ENCODE measurements around the gene MOB3A.

Gene MOB3A

DNA sequence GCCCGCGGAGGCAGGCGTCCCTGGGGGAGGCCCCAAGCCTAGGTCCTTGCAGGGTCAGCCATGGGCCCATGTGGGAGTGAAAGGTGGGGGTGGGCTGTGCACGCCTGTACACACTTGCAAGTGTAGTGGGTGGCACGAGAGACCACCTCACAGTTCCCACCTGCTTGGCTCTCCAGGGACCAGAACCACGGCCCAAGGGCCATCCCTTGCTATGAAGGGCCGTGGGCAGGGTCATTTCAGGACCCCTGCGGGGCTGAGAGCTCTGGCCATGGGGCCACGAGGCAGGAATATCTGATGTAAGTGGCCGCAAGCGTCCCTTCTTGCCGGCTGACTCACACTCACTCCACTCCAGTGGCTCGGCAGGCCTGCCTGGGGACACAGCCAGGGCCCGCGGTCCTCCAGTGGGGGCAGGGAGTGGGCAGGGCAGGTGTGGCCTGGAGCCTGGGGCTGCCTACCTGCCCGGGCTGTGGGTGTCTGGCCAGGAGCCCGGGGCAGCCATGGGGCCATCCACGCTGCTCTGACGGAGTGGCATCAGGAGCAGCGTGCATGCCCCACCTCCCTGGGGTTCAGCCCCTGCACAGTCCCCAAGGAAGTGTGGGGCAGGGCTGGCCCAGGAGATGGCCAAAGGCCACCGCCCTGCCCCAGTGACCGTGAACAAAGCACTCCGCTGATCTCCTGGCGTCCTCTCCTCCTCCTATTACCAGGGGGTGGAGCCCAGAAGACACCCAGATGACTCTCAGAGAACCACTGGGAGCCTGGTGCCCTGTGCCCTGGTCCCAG lies 36.5 kb downstream of the MOB3A start:
- DNase-seq (ENCODE audit: low read depth in 2 of 2): no peak

DNA sequence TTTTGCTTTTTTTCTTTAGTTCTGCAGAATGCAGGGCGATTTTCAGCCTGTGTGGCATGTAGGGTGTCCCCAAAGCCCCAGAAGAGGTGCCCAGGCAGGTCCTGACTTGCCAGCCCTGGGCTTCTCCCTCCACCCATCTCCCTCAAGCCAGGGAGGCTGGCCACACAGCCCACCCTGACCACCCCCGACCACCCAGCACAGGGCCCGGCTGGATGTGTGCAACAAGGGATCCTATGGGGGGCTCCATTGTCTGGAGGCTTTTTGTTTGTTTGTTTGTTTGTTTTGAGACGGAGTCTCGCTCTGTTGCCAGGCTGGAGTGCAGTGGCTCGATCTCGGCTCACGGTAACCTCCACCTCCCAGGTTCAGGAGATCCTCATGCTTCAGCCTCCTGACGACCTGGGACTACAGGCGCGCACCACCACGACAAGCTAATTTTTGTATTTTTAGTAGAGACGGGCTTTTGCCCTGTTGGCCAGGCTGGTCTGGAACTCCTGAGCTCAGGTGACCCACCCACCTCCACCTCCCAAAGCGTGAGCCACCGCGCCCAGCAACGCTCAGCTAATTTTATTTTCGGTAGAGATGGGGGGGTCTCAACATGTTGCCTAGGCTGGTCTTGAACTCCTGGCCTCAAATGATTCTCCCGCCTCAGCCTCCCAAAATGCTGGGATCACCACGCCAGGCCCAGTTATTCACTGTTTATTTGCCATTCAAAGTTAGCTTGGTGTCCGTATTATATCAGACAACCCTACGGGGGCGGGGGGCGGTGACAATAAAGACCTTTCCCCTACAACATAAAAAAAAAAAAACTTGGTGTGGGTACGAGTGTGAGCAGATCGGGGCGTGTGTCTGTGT lies 37.3 kb downstream of the MOB3A start:
- DNase-seq (ENCODE audit: low read depth in 2 of 2): no peak

DNA sequence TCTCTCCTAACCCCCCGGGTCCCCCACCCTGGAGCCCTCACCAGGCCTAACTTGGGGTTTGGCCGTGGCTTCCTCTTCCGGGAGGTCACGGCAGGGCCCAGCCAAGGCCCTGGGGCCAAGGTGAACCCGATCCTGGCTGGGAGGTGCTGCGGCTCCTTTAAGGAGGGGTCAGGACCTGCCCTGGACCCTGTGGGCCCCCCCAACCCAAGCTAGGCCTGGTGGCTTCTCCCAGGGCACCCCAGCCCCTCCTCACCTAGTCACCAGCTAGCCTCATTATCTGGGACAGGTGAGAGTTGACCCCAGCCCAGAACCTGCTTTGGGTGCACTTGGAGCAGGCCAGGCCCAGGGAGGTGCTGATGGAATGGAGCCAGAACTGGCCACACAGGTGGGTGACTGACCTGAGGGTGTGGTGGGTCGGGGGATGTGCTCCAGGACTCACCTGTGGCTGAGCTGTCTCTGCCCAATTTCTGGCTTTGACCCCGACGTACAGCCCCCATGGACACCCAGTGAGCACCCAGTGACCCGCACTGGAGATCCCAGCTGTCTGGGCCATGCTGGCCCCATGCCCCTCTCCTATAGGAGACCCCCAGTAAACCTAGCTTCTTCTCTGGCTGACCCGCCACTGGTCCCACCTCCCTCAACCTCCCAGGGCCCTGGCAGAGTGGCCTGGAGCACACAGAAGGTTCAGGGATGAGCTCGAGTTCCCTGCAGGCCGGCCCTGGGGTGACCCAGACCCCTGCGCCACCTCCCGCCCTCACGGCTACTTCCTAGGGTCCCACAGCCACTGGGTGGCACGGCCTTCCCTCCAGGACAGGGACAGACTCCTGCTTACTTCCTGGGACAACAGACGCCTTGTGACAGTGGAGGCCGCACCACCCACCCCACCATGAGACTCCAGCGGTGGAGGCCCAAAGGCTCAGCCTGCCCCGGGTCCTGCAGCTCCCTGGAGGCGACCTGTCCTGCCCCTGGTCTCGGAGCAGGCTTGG lies 38.3 kb downstream of the MOB3A start:
- no peak for DNase-seq (ENCODE audit: low read depth in 2 of 2)

DNA sequence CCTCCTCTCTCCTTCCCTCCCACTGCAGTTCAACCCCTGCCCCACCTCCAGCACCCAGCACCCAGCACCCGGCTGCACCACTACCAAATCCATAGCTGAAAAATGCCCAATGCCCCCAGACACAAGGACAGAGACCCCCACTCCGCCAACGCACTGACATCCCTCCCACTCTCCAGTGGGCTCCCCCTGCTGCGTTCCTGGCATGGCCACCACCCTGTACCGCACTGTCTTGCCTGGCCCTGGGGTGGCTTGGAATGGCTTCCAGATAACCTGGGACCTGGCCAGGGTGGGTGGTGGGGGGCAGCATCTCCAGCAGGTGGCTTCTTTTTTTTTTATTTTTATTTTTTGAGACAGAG lies 39.3 kb downstream of the MOB3A start:
- no peak for DNase-seq (ENCODE audit: low read depth in 2 of 2)

DNA sequence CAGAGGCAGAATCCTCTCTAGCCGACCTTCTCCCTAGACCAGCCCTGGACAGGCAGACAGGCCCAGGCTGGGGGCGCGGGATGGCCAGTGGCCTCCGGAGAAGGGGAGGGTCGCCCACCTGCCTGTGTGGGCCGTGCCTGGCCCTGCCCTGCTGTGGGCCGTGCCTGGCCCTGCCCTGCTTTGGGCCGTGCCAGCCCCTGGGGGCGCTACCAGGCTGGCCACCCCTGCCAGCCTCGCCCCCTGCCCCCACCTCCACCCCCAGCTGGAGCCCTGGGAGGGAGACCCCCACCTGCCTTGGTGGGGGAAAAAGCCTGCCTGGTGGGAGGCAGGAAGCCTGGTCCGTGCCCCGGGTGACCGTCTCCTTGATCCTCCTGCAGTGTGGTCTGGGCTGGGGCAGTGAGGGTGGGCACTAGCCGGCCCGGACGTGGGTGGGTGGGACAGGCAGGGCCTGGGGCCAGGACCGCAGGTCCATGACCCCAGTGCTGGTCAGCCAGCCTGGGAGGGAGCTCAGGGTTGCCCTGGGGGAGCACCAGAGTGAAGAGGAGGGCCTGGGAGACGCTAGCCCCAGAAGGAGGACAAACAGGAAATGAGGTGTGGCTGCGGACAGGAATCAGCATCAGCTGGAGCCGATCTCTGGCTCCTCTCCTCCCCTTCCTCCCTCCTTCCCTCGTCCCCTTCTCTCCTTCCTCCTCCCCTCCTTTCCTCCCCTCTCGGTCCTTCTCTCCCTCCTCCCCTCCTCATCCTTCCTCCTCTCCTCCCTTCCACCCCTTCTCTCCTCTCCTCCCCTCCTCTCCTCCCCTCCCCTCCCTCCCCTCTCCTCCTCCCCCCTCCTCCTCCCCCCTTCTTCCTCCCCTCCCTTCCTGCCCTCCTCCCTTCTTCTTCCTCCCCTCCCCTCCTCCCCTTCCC lies 39.9 kb downstream of the MOB3A start:
- no peak for DNase-seq (ENCODE audit: low read depth in 2 of 2)

DNA sequence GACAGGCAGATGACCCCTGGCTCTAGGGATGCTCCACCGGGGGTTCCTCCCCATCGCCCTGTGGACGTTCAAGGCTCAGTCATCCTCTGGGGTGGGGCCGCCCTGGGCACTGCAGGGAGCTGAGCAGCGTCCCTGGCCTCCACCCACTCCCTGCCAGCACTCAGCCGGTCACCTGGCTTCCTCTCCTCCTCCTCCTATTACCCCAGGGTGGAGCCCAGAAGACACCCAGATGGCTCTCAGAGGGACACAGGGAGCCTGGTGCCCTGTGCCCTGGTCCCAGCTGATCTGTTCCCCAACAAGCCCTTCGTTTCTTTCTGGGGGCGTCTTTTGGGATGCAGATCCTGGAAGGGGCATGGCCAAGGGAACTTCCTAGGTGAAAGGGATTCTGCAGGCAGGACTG lies 41.4 kb downstream of the MOB3A start:
- no peak for DNase-seq (ENCODE audit: low read depth in 2 of 2)

DNA sequence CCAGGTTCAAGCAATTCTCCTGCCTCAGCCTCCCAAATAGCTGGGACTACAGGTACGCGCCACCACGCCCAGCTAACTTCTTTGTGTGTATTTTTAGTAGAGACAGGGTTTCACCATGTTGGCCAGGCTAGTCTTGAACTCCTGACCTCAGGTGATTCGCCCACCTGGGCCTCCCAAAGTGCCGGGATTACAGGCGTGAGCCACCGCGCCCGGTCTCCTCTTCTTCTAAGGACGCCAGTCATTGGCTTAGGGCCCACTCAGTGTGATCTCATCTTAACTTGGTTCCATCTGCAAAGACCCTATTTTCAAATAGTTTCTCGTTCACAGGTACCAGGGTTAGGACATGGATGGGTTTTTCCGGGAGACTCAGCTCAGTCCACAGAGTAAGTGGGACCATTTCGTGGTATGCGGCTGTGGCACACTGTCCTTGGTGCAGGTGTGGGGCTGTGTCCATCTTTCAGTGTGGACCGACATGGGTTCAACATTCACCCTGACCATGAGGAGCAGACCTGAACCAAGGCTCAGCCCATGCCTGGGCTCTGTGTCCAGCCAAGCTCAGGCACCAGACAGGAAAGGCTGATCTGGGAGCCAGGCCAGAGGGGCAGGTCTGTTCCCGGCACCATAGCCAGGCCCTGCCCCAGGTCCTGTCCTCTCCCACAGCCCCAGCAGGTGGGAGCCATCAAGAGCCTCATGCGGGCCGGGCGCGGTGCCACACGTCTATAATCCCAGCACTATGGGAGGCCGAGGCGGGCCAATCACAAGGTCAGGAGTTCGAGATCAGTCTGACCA lies 42.3 kb downstream of the MOB3A start:
- DNase-seq (ENCODE audit: low read depth in 2 of 2): no peak

DNA sequence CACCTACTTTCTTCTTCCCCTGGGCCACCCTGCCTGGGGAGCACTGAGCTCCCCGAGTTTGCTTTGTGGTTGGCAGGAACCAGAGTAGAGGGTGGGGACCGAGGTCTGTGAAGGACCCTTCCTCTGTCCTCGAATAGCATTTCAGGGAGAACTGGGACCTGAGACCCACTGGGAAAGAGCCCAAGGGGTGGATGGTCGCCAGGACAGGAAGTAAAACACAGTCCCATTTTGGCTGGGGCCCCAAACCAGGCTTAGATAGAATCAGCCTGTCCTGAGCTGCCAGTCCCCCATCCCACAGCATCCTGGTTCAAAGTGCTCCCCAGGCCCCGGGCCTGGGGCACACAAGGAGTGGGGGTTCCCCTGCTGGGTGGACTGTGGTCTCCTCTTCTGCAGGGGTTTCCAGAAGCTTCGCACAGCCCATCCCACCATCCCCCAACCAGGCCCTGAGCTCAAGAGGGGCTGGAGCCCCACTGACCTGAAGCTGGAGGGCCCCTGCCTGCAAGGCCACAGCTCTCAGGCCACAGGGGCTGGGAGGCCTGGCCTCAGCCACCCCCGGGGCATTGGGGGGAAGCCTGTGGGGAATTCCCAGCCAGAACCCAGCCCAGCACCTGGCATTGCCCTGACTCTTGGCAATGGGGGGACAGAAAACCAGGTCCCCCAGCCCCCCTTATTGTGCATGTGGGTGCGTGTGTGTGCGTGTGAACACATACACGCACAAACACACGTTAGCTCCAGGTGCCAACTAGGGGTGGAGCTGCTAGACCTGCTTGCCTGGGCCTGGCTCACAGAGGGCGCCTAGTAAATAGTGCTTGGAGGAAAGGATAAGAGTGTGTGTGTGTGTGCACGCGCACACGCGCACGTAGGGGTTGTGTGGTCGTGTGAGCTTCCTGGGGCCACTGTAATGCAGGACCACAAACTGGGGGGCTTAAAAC lies 44.1 kb downstream of the MOB3A start:
- DNase-seq (ENCODE audit: low read depth in 2 of 2): no peak

DNA sequence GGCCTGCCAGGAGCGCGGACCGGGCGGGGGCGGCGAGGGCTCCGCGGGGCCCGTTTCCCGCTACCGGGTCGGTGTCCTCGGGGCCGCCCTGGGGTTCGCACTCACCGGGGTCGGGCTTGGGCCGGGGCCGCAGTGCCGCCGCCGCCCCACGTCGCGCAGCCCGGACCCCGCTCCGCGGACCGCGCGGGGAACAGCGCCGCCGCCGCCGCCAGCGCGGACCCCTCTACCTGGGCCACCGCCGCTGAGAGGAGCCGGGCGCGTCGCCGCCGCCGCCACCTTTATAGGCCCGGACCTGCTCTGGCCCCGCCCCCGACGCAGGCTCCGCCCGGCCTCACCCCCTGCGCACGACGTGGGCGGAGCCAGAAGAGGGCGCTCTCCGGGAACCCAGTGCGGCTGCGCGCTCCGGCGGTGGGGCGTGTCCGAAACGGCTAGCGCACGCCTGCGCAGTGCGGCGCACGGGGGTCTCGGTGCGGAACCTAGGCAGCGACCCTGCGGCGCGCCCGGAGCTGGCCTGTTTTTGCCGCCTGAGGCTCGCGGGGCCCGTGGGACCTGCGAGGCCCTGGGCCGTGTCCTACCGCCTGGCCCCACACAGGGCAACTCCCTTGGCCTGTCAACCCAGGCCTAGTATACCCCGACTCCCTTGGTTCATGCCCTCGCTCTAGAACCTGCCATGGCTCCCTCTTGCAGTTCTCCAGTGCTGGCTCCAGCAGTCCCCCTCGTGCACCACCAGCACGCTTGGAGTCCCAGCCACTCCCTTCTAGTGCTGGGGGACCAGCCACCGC lies 44.9 kb downstream of the MOB3A start, which contains the start of gene MKNK2:
Gene MKNK2 (minus strand): TSS at position 254 of the 782 bp plus-strand sequence. CDS start 393 bp downstream, outside the sequence.
- peak; percentile 90 to 96 for DNase-seq (ENCODE audit: low read depth in 2 of 2)

DNA sequence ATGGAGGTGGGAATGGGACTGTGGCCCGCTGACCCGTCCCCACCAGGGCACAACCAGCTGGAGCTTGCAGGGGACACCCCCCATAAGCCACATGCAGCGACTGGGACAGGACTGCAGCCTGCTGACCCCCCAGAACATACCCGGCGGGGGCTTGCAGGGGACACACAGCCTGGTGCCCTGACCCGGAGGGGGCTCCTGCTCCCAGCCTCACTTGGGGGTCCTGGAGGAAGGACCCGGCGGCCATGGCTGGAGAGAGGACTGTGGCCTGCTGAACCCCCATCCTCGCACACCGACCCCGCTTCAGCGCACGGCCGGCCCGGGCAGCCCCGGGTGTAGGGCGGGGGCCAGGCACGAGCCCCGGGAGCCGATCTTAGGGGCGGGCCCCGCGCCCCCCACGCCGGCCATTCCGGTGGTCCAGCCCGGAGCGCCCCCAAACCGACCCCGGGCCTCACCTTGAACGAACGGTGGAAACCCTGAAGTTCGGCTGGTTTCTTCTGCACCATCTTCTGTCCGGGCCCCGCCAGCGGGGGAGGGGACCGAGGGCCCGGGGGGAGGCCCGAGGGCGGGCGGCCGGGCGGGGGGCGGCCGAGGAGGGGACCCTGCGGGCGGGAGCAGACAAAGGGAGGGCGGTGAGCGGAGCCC lies 45.7 kb downstream of the MOB3A start:
- DNase-seq (ENCODE audit: low read depth in 2 of 2): no peak

DNA sequence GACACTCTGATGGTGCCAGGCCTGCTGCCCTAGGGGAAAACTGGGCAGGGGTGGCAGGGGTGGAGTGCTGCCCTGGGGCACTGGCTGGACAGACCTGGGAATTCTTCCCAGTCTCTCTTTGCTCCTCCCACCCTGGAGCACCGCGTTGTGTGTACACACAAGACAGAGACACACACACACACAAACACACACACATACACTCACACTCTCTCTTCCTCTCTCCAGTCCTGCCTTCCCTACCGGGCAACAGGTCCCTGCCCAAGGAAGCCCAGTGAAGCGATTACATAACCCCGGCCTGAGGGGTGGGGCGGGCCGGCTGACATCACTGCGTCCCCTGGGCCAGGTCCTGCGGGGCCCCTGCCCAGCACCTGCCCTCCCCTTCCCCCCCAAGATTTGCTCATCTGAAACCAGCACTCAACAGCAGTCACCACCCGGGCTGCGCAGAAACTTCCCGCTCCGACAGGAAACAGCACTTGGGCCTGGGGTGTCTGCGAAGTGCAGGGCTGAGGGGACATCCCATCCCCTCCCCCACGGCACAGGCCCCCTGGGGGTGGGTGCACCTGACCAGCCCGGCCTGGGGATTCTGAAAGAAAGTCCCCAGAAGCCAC lies 46.3 kb downstream of the MOB3A start:
- DNase-seq (ENCODE audit: low read depth in 2 of 2): peak in 1 of 2 donors; percentile 45

DNA sequence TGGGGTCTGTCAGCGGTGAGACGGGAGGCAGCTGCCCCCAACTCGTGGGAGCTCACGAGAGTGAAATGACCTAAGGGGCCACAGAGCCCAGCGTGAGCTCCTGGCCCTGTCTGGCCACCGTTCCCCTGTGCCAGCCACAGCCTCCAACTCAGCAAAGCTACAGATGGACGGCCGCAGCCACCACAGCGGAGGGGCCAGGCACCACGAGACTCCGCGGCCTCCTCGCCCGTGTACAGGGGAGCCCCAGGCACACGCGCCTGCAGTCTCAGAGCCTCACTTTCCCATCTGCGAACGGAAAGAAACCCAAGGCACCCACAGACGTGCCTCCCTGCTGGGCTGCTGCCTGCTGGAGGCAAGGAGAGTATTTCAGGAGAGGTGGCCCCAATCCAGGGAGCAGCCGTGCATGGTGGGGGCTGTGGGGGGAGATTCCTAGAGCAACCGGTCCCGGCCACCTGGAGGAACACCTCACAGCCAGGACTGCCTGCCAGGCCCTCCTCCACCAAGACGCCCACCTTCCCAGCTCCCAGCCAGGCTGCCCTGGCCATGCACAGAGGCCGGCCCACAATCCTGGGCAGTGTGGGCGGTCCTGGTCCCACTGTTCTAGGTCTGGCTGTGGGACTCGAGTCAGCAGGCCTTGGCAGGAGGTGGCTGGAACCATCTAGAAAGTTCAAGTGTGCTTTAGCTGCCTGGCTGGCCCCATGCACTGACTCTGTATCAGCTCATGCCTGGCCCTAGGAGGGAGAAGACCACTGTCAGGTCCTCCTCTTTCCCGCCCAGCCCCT lies 47.0 kb downstream of the MOB3A start:
- no peak for DNase-seq (ENCODE audit: low read depth in 2 of 2)

DNA sequence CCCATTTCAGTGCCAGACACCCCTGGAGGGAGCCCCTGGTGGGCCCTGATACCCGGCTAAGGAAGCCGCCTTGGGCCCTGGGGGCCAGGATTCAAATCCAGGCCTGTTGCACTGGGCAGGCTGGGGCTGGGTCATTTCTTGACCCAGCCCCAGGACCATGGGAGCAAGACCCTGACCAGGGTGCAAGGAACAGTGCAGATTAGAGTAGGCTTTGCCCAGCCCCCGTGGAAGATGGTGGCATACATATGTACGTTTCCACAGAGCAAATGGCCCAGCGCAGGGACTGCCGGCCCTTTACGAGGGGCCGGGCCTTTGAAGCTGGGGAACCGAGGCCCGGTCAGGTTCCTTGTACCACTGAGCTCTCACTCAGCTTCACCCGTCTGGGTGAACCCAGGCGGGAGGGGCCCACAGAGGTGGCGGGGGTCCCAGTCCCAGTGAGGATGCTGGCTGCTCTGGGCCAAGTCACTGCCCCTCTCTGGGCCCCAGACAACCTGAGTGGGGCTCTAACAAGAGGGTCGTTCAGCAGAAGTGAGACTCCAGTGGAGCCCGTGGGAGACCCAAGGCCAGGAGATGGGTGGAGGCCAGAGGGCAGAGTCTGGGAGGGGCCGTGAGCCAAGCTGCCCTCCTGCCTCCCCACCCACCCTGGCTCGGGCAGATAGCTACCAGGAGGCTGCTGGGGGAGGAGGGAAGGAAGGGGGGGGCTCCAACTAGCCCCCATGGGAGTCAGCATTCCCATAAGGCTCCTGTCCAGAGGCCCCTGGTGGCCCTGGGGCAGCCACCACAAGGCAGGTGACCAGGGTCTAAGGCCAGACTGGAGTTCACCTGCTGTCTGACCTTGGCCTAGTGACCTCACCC lies 47.8 kb downstream of the MOB3A start:
- DNase-seq (ENCODE audit: low read depth in 2 of 2): no peak

DNA sequence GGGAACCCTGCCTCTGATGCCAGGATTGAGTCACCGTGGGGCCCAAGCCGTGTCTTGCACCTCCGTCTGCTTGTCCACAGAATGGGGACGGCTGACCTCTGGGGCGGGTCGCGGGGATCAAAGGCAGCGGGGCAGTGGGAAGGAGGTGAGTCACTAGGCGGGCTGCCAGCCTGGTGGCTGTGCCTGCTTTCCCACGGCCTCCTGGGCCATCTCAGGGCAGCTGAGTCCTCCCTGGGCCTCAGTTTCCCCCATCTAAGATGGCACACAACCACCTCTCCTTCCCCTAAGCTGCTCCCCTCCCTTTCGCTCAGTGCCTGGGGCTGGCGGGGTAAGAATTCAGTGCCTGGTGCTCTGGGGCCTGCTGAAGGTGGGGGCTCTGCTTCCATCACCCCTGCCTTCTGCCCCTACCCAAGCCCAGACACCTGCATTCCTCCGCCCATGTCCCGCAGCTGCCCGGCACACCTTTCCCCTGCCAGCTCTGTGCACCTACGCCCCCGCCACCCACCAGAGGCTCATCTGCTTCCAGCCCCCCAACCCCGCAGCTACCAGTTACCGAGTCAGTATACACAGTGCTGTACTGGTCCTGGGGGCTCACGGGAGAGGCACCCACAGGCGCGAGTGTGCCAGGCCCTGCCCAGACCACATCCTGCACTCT lies 48.5 kb downstream of the MOB3A start:
- no peak for DNase-seq (ENCODE audit: low read depth in 2 of 2)

DNA sequence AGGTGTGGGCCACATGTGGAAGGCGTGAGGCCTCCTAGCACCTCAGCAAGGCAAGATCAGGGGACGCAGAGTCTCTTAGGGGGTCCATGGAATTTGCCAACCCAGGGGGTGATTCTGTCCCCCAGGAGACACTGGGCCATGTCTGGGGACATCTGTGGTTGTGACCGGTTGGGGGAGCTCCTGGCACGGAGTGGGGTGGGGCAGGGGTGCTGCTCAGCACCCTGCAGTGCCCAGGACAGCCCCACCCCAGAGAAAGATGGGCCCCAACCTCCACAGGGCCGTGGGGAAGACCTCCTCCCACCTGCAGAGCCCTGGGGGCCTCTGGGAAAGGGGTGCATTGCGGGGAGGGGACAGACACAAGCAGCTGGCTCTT lies 49.1 kb downstream of the MOB3A start:
- DNase-seq (ENCODE audit: low read depth in 2 of 2): no peak
